ENCODE results near the gene ESR2. TPM values are rescaled to one million over a fixed set of nuclear protein-coding genes. Genes with fewer than 3 reads are reported as not detected.

Gene ESR2
- polyA plus RNA-seq, 1 of the 3 experiments (the other 2 are of a cell fraction), result 0.03 TPM

- H3K27me3 ChIP-seq (ENCODE audit: insufficient read depth), result no peaks in the 10 kb centered on the region
- H3K27ac ChIP-seq (ENCODE audit: low read depth in 2 of 2, low read length in 1 of 2), result no peak overlapping the region
- TF ChIP-seq REST (IDR thresholded peaks at IDR 0.05; ENCODE audit: low read depth, low read length), result no peak
- TF ChIP-seq, protein P1, sequence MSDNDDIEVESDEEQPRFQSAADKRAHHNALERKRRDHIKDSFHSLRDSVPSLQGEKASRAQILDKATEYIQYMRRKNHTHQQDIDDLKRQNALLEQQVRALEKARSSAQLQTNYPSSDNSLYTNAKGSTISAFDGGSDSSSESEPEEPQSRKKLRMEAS (IDR thresholded peaks at IDR 0.05; ENCODE audit: low read depth), result no peak
- TF ChIP-seq, protein P2, sequence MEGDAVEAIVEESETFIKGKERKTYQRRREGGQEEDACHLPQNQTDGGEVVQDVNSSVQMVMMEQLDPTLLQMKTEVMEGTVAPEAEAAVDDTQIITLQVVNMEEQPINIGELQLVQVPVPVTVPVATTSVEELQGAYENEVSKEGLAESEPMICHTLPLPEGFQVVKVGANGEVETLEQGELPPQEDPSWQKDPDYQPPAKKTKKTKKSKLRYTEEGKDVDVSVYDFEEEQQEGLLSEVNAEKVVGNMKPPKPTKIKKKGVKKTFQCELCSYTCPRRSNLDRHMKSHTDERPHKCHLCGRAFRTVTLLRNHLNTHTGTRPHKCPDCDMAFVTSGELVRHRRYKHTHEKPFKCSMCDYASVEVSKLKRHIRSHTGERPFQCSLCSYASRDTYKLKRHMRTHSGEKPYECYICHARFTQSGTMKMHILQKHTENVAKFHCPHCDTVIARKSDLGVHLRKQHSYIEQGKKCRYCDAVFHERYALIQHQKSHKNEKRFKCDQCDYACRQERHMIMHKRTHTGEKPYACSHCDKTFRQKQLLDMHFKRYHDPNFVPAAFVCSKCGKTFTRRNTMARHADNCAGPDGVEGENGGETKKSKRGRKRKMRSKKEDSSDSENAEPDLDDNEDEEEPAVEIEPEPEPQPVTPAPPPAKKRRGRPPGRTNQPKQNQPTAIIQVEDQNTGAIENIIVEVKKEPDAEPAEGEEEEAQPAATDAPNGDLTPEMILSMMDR (IDR thresholded peaks at IDR 0.05), result no peak
- 0 out of 2 replicates have a peak, but pooled peaks have one; percentile 31 for TF ChIP-seq RCOR1 (IDR thresholded peaks at IDR 0.05; ENCODE audit: low read length)
- TF ChIP-seq CHD2 (IDR thresholded peaks at IDR 0.05; ENCODE audit: low read length, partially characterized antibody), result no peak
- TF ChIP-seq MEF2A (IDR thresholded peaks at IDR 0.05; ENCODE audit: borderline replicate concordance, low read depth), result no peak
- TF ChIP-seq ELF1 (IDR thresholded peaks at IDR 0.05), result no peak
- TF ChIP-seq FOSL2 (IDR thresholded peaks at IDR 0.05; ENCODE audit: borderline replicate concordance, low read depth), result no peak
- peak; percentile 31 for TF ChIP-seq GATA2 (CRISPR knock-in tag; IDR thresholded peaks at IDR 0.05)
- TF ChIP-seq, protein P3, sequence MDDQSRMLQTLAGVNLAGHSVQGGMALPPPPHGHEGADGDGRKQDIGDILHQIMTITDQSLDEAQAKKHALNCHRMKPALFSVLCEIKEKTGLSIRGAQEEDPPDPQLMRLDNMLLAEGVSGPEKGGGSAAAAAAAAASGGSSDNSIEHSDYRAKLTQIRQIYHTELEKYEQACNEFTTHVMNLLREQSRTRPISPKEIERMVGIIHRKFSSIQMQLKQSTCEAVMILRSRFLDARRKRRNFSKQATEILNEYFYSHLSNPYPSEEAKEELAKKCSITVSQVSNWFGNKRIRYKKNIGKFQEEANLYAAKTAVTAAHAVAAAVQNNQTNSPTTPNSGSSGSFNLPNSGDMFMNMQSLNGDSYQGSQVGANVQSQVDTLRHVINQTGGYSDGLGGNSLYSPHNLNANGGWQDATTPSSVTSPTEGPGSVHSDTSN (IDR thresholded peaks at IDR 0.05), result no peak
- no peak for TF ChIP-seq RXRA (IDR thresholded peaks at IDR 0.05; ENCODE audit: borderline replicate concordance, low read depth)
- TF ChIP-seq EP300 (IDR thresholded peaks at IDR 0.05; ENCODE audit: borderline replicate concordance in 1 of 2, low read depth in 1 of 2, low read length in 1 of 2), result peak in 1 of 2 experiments; percentile 39; a peak in 1 of 4 replicates
- ChIA-PET CTCF (interaction anchor here (1.2 kb wide), 1 partner anchor 38 kb away, joined by 3 read pairs; the partner anchor contains the start of gene ESR2), POLR2A (no interaction called here)
- peaks cover 4% of the 10 kb centered on the region in 2 experiments; a peak in 1 of 4 replicates for H3K4me1 ChIP-seq (ENCODE audit: control insufficient read depth in 1 of 2, insufficient read depth in 2 of 2, low read depth in 1 of 2, low read length in 1 of 2)
- no peaks in the 10 kb centered on the region for H3K9me2 ChIP-seq
- peak; percentile 61 for DNase-seq
- no peaks in the 10 kb centered on the region for H3F3A ChIP-seq (replicated peaks; ENCODE audit: insufficient read depth)
- no peaks in the 10 kb centered on the region for H3K9me3 ChIP-seq
- no peaks in the 10 kb centered on the region for H4K20me1 ChIP-seq (ENCODE audit: insufficient read depth)
- H3K4me2 ChIP-seq, result no peak overlapping the region
- no peaks in the 10 kb centered on the region for H3K79me2 ChIP-seq (ENCODE audit: insufficient read depth)
- no peak overlapping the region for H3K4me3 ChIP-seq (ENCODE audit: low read depth in 2 of 2, low read length in 1 of 2)
- no peaks in the 10 kb centered on the region for H3K36me3 ChIP-seq (replicated peaks in 1 of 2; ENCODE audit: control insufficient read depth in 1 of 2, insufficient read depth in 2 of 2, low read length in 1 of 2)
- H3K9ac ChIP-seq, result no peak overlapping the region
- H2AFZ ChIP-seq (ENCODE audit: low read depth), result no peak overlapping the region
- WGBS (ENCODE audit: low lambda C conversion rate), result 60% methylated on average over 1 of the region's 1 CpG
Observed at GRCh38 chr14:64255756-64256155, 38.4 kb downstream of the ESR2 start.

Measured in SK-N-SH (cell line).